CD14-positive monocyte (primary cell): Measurements from ENCODE around the gene LHPP. TPM values are rescaled to one million over a fixed set of nuclear protein-coding genes. Genes with fewer than 3 reads are reported as not detected.

Experiments
- DNase-seq, 3 donors: peaks; one replicate each; pipeline ENCODE4 v3.0.0-alpha.2; 2011 to 2022
- H2AFZ ChIP-seq: 2 replicates; pipeline ENCODE4 v1.6.0; 2012; ENCODE audit warnings: mild to moderate bottlenecking, low read depth, low read length, inconsistent platforms; ENCODE audit not compliant: insufficient read depth, poor library complexity, severe bottlenecking
- H3K27ac ChIP-seq, 2 donors: 1 replicate in 1 of 2; 2 replicates in 1 of 2; pipeline ENCODE4 v1.5.1; 2012 to 2013; ENCODE audit warnings: low read length in 2 of 2, control low read depth in 1 of 2, inconsistent platforms in 1 of 2, low read depth in 1 of 2, mild to moderate bottlenecking in 1 of 2
- H3K27me3 ChIP-seq, 2 donors: one replicate each; pipeline versions ENCODE4 v1.6.0 to v1.6.1; 2011 to 2013; ENCODE audit warnings: low read length in 2 of 2; ENCODE audit not compliant: control insufficient read depth in 2 of 2, insufficient read depth in 2 of 2
- H3K36me3 ChIP-seq, 2 donors: replicated peaks in 1 of 2; 1 replicate in 1 of 2; 2 replicates in 1 of 2; pipeline versions ENCODE4 v1.5.1 to v1.6.1; 2012 to 2013; ENCODE audit warnings: low read length in 2 of 2, control low read depth in 1 of 2, inconsistent platforms in 1 of 2, mild to moderate bottlenecking in 1 of 2; ENCODE audit not compliant: insufficient read depth in 2 of 2, control insufficient read depth in 1 of 2
- H3K4me1 ChIP-seq, 2 donors: 1 replicate in 1 of 2; 2 replicates in 1 of 2; pipeline versions ENCODE4 v1.5.1 to v1.6.1; 2012 to 2013; ENCODE audit warnings: low read length in 2 of 2, control low read depth in 1 of 2, inconsistent platforms in 1 of 2, mild to moderate bottlenecking in 1 of 2, moderate library complexity in 1 of 2; ENCODE audit not compliant: insufficient read depth in 2 of 2, control insufficient read depth in 1 of 2
- H3K4me2 ChIP-seq: replicated peaks from 2 replicates; pipeline ENCODE3; 2012; ENCODE audit warnings: low read length, moderate library complexity, mild to moderate bottlenecking; ENCODE audit not compliant: poor library complexity, severe bottlenecking; ENCODE audit errors: extremely low read depth
- H3K4me3 ChIP-seq, 3 experiments: fragments of 200-600 bp in 1 of 3; sonication (generic) in 1 of 3; replicated peaks in 1 of 3; 1 replicate in 2 of 3; 2 replicates in 1 of 3; pipeline ENCODE4 v1.5.1; 2011 to 2013; ENCODE audit warnings: low read length in 3 of 3, mild to moderate bottlenecking in 3 of 3, control low read depth in 2 of 3, low read depth in 2 of 3, inconsistent platforms in 1 of 3, moderate library complexity in 1 of 3
- H3K79me2 ChIP-seq: 2 replicates; pipeline ENCODE4 v1.6.0; 2012; ENCODE audit warnings: mild to moderate bottlenecking, control low read depth, inconsistent platforms, low read length, moderate library complexity; ENCODE audit not compliant: insufficient read depth
- H3K9ac ChIP-seq: 2 replicates; pipeline ENCODE4 v1.6.0; 2017; ENCODE audit warnings: low read length, mild to moderate bottlenecking; ENCODE audit not compliant: insufficient read depth, poor library complexity, severe bottlenecking
- H3K9me3 ChIP-seq, 2 donors: replicated peaks in 1 of 2; 1 replicate in 1 of 2; 2 replicates in 1 of 2; pipeline versions ENCODE4 v1.5.1 to v1.6.1; 2012 to 2013; ENCODE audit warnings: low read length in 2 of 2, control low read depth in 1 of 2; ENCODE audit not compliant: control insufficient read depth in 1 of 2, insufficient read depth in 1 of 2
- H4K20me1 ChIP-seq: 2 replicates; pipeline ENCODE4 v1.6.0; 2012; ENCODE audit warnings: mild to moderate bottlenecking, low read length, control low read depth, moderate library complexity; ENCODE audit not compliant: insufficient read depth
- H3K27ac Mint-ChIP-seq, 7 donors: one replicate each; pipeline ENCODE4 v1.8.0; 2020; ENCODE audit warnings: mild to moderate bottlenecking in 7 of 7, mixed read lengths in 7 of 7, moderate library complexity in 6 of 7, inconsistent platforms in 2 of 7
- H3K27me3 Mint-ChIP-seq, 3 donors: one replicate each; pipeline ENCODE4 v1.8.0; 2021 to 2022; ENCODE audit warnings: low read depth in 3 of 3, mild to moderate bottlenecking in 3 of 3, mixed read lengths in 3 of 3, moderate library complexity in 3 of 3, inconsistent platforms in 1 of 3
- H3K36me3 Mint-ChIP-seq, 2 donors: one replicate each; pipeline ENCODE4 v1.8.0; 2020; ENCODE audit warnings: mixed read lengths in 2 of 2, inconsistent platforms in 1 of 2, mild to moderate bottlenecking in 1 of 2
- H3K4me1 Mint-ChIP-seq: one replicate; pipeline ENCODE4 v1.8.0; 2020; ENCODE audit warnings: mild to moderate bottlenecking, mixed read lengths
- H3K4me3 Mint-ChIP-seq, 2 donors: one replicate each; pipeline ENCODE4 v1.8.0; 2020; ENCODE audit warnings: mild to moderate bottlenecking in 2 of 2, mixed read lengths in 2 of 2, moderate library complexity in 1 of 2
- H3K9me3 Mint-ChIP-seq, 7 donors: one replicate each; pipeline ENCODE4 v1.8.0; 2020 to 2022; ENCODE audit warnings: mixed read lengths in 7 of 7, mild to moderate bottlenecking in 6 of 7, moderate library complexity in 6 of 7, inconsistent platforms in 2 of 7
- CTCF ChIP-seq: fragments of 200-600 bp; IDR thresholded peaks from one replicate; pipeline ENCODE4 v1.8.0; 2022; ENCODE audit warnings: antibody characterized with exemption, mild to moderate bottlenecking
- WGBS: methylation state at CpG from one replicate; pipeline ENCODE4 v1.1.5; 2013; ENCODE audit warnings: missing lambda C conversion rate; ENCODE audit not compliant: insufficient coverage; 5-methylcytosine and 5-hydroxymethylcytosine counted together
- intact Hi-C, 2 donors: fragments of 100-400 bp; cut with micrococcal nuclease; formaldehyde crosslinking; loops; one replicate each; pipeline versions ENCODE4 v1.15.0 to v1.15.1; 2023
- polyA plus RNA-seq, 3 donors: library from polyadenylated mRNA; depleted of rRNA in 1 of 3; unstranded in 2 of 3; stranded (reverse) in 1 of 3; fragments of 300-500 nt in 2 of 3; fragments of >200 nt in 1 of 3; fragmentation: Illumina TruSeq in 2 of 3; gene quantifications; 1 replicate in 2 of 3; 2 replicates in 1 of 3; pipeline ENCODE4 v1.2.3, GENCODE V29; 2012 to 2021

LHPP gene
- polyA plus RNA-seq, 3 donors, result 15.2 to 20.6 (median 19.5) TPM

GRCh38 chr10:124465777-124466488 is 4.3 kb downstream of the LHPP start:
- Histone ChIP-seq H2AFZ (no peak overlapping the region), H3K4me1 (peaks cover 17 to 23% of the 10 kb centered on the region in 2 donors), H3K79me2 (no peaks in the 10 kb centered on the region), H4K20me1 (peaks cover 15% of the 10 kb centered on the region), H3K9me3 (no peaks in the 10 kb centered on the region), H3K27ac (no peak overlapping the region), H3K4me3 (no peak overlapping the region), H3K27me3 (no peaks in the 10 kb centered on the region), H3K36me3 (no peaks in the 10 kb centered on the region), H3K9ac (no peak overlapping the region), H3K4me2 (no peak overlapping the region)
- Mint-ChIP-seq H3K9me3 (peaks cover 0 to 3% (median 0%) of the 10 kb centered on the region in 7 donors), H3K4me3 (no peak overlapping the region), H3K27ac (no peak overlapping the region), H3K27me3 (peaks cover 0 to 4% (median 0%) of the 10 kb centered on the region in 3 donors), H3K36me3 (peaks cover 3 to 10% of the 10 kb centered on the region in 2 donors), H3K4me1 (peaks cover 28% of the 10 kb centered on the region)
- WGBS, result 80% methylated on average over 7 of the region's 9 CpGs
- no peak for TF ChIP-seq CTCF
- intact Hi-C loops, result loop anchor here in 1 of 2 donors (10.0 kb wide), 1 partner anchor 1311 kb away; the partner anchor contains the start of gene BUB3
- DNase-seq, result no peak

- Mint-ChIP-seq H3K36me3 (peaks cover 4 to 10% of the 10 kb centered on the region in 2 donors), H3K27me3 (peaks cover 0 to 4% (median 0%) of the 10 kb centered on the region in 3 donors), H3K4me1 (peaks cover 24% of the 10 kb centered on the region), H3K4me3 (no peak overlapping the region), H3K27ac (no peak overlapping the region), H3K9me3 (peaks cover 0 to 3% (median 0%) of the 10 kb centered on the region in 7 donors)
- no peak overlapping the region for H3K27ac ChIP-seq
- H3K27me3 ChIP-seq, result no peaks in the 10 kb centered on the region
- H3K4me2 ChIP-seq, result no peak overlapping the region
- H3K79me2 ChIP-seq, result no peaks in the 10 kb centered on the region
- no peak overlapping the region for H3K9ac ChIP-seq
- intact Hi-C loops, result loop anchor here in 1 of 2 donors (10.0 kb wide), 1 partner anchor 1312 kb away; the partner anchor contains the start of gene BUB3
- no peaks in the 10 kb centered on the region for H3K36me3 ChIP-seq
- H4K20me1 ChIP-seq, result peaks cover 15% of the 10 kb centered on the region
- H2AFZ ChIP-seq, result no peak overlapping the region
- TF ChIP-seq CTCF, result no peak
- H3K9me3 ChIP-seq, result no peaks in the 10 kb centered on the region
- no peak for DNase-seq
- H3K4me1 ChIP-seq, result peaks cover 11 to 15% of the 10 kb centered on the region in 2 donors
- no peak overlapping the region for H3K4me3 ChIP-seq
- 100% methylated on average over 3 of the region's 4 CpGs for WGBS
Observed at GRCh38 chr10:124467165-124467564, 5.5 kb downstream of the LHPP start.
